GM23338 (cell line): Measurements from ENCODE around the gene MYL5. TPM values are rescaled to one million over a fixed set of nuclear protein-coding genes. Genes with fewer than 3 reads are reported as not detected.

Source experiments
- ATAC-seq: fragments of 200-7000 bp; cut with Tn5 transposase; 3 replicates; pipeline ENCODE4 v1.9.1; 2020
- DNase-seq: peaks from one replicate; pipeline ENCODE4 v3.0.0-alpha.2; 2015; ENCODE audit warnings: low spot score
- H2AFZ ChIP-seq: fragments of 200-600 bp; sonication (generic); 2 replicates; pipeline ENCODE4 v1.8.0; 2016; ENCODE audit warnings: antibody characterized with exemption, mild to moderate bottlenecking, moderate library complexity
- H3F3A ChIP-seq: fragments of 200-600 bp; sonication (generic); replicated peaks from 2 replicates; pipeline ENCODE4 v1.8.0; 2017; ENCODE audit warnings: antibody characterized with exemption, mixed run types, low read depth
- H3K27ac ChIP-seq: fragments of 200-600 bp; sonication (generic); 2 replicates; pipeline ENCODE4 v1.6.1; 2016; ENCODE audit warnings: low read depth
- H3K27me3 ChIP-seq: fragments of 200-600 bp; sonication (generic); 2 replicates; pipeline ENCODE4 v1.8.0; 2016; ENCODE audit warnings: mild to moderate bottlenecking, mixed run types, moderate library complexity; ENCODE audit not compliant: insufficient read depth
- H3K36me3 ChIP-seq: fragments of 200-600 bp; sonication (generic); 2 replicates; pipeline ENCODE4 v1.8.0; 2016; ENCODE audit warnings: mild to moderate bottlenecking; ENCODE audit not compliant: insufficient read depth
- H3K4me1 ChIP-seq: fragments of 200-600 bp; sonication (generic); 2 replicates; pipeline ENCODE4 v1.8.0; 2016; ENCODE audit warnings: mild to moderate bottlenecking, moderate library complexity; ENCODE audit not compliant: insufficient read depth
- H3K4me2 ChIP-seq: fragments of 200-600 bp; sonication (generic); 2 replicates; pipeline ENCODE4 v1.7.1; 2017; ENCODE audit warnings: mixed run types
- H3K4me3 ChIP-seq: fragments of 200-600 bp; sonication (generic); 2 replicates; pipeline ENCODE4 v1.6.1; 2016; ENCODE audit warnings: mixed run types
- H3K79me2 ChIP-seq: fragments of 200-600 bp; sonication (generic); replicated peaks from 2 replicates; pipeline ENCODE4 v1.8.0; 2017; ENCODE audit warnings: mild to moderate bottlenecking; ENCODE audit not compliant: insufficient read depth
- H3K9me2 ChIP-seq: fragments of 200-600 bp; sonication (generic); 2 replicates; pipeline ENCODE4 v1.8.0; 2017; ENCODE audit not compliant: insufficient read depth
- H4K20me1 ChIP-seq: fragments of 200-600 bp; sonication (generic); replicated peaks from 2 replicates; pipeline ENCODE4 v1.8.0; 2017; ENCODE audit warnings: mild to moderate bottlenecking; ENCODE audit not compliant: insufficient read depth
- H3K27ac Mint-ChIP-seq: 2 replicates; pipeline ENCODE4 v1.8.0; 2020; ENCODE audit warnings: inconsistent platforms, mild to moderate bottlenecking, moderate library complexity, mixed read lengths
- H3K27me3 Mint-ChIP-seq: 3 replicates; pipeline ENCODE4 v1.8.0; 2022; ENCODE audit warnings: low read depth, mild to moderate bottlenecking, moderate library complexity, mixed read lengths, inconsistent platforms; ENCODE audit not compliant: insufficient read depth, poor library complexity
- H3K36me3 Mint-ChIP-seq: 3 replicates; pipeline ENCODE4 v1.8.0; 2021; ENCODE audit warnings: low read depth, mild to moderate bottlenecking, inconsistent platforms, moderate library complexity, mixed read lengths
- H3K4me1 Mint-ChIP-seq: 3 replicates; pipeline ENCODE4 v1.8.0; 2020; ENCODE audit warnings: mild to moderate bottlenecking, inconsistent platforms, mixed read lengths
- H3K4me3 Mint-ChIP-seq: 3 replicates; pipeline ENCODE4 v1.8.0; 2021; ENCODE audit warnings: moderate library complexity, mild to moderate bottlenecking, inconsistent platforms, mixed read lengths
- H3K9me3 Mint-ChIP-seq: 3 replicates; pipeline ENCODE4 v1.8.0; 2020; ENCODE audit warnings: moderate library complexity, mild to moderate bottlenecking, inconsistent platforms, mixed read lengths
- CREB1 ChIP-seq: fragments of 250-450 bp; sonication (Bioruptor Pico); IDR thresholded peaks from 2 replicates; pipeline ENCODE4 v1.5.0; 2020; ENCODE audit warnings: low read depth, mild to moderate bottlenecking, moderate library complexity
- ETS1 ChIP-seq: IDR thresholded peaks from 2 replicates; pipeline ENCODE4 v1.6.1; 2016; ENCODE audit warnings: antibody characterized with exemption
- EZH2 ChIP-seq: fragments of 200-600 bp; sonication (generic); IDR thresholded peaks from one replicate; pipeline ENCODE4 v1.8.0; 2017; ENCODE audit warnings: antibody characterized with exemption, mild to moderate bottlenecking, low read depth; ENCODE audit not compliant: unreplicated experiment
- EZH2phosphoT487 ChIP-seq: fragments of 200-600 bp; sonication (generic); IDR thresholded peaks from one replicate; pipeline ENCODE4 v1.8.1; 2018; ENCODE audit warnings: antibody characterized with exemption; ENCODE audit not compliant: unreplicated experiment
- JUNB ChIP-seq: IDR thresholded peaks from one replicate; pipeline ENCODE4 v1.6.1; 2016; ENCODE audit warnings: antibody characterized with exemption; ENCODE audit not compliant: unreplicated experiment
- NANOG ChIP-seq: IDR thresholded peaks from 2 replicates; pipeline ENCODE4 v1.6.1; 2016; ENCODE audit warnings: antibody characterized with exemption, borderline replicate concordance
- POLR2AphosphoS5 ChIP-seq: IDR thresholded peaks from 2 replicates; pipeline ENCODE4 v1.6.1; 2016; ENCODE audit warnings: antibody characterized with exemption, low read depth
- REST ChIP-seq: IDR thresholded peaks from one replicate; pipeline ENCODE4 v1.6.1; 2018; ENCODE audit warnings: antibody characterized with exemption; ENCODE audit not compliant: unreplicated experiment
- ZNF114 ChIP-seq: fragments of 250-450 bp; sonication (Bioruptor Pico); IDR thresholded peaks from 2 replicates; pipeline ENCODE4 v1.5.0; 2020; ENCODE audit warnings: mild to moderate bottlenecking, moderate library complexity
- ZNF331 ChIP-seq: fragments of 250-450 bp; sonication (Bioruptor Pico); IDR thresholded peaks from 2 replicates; pipeline ENCODE4 v1.5.0; 2020; ENCODE audit warnings: low read depth, mild to moderate bottlenecking, moderate library complexity
- ZNF462 ChIP-seq: fragments of 250-450 bp; sonication (Bioruptor Pico); IDR thresholded peaks from 2 replicates; pipeline ENCODE4 v1.5.0; 2020; ENCODE audit warnings: mild to moderate bottlenecking, moderate library complexity
- polyA plus RNA-seq: library from polyadenylated mRNA; unstranded; fragments of >200 nt; fragmentation: Nextera tagmentation; extraction: Ambion mirVana; gene quantifications from 2 replicates; pipeline ENCODE4 v1.2.1, GENCODE V29; 2016
- total RNA-seq: library from RNA; depleted of rRNA; stranded (reverse); fragments of >200 nt; shearing (Covaris generic); gene quantifications from 2 replicates; pipeline ENCODE4 v1.2.3, GENCODE V29; 2014

Gene MYL5
- total and polyA plus RNA-seq, 2 experiments from 2014 or later, result 3.0 to 4.4 TPM

GRCh38 chr4:630656-631055 lies 43.7 kb upstream of the MYL5 start:
- Mint-ChIP-seq H3K27me3 (peaks cover 24% of the 10 kb centered on the region), H3K4me1 (no peaks in the 10 kb centered on the region; the same call in 2 of the 3 replicates), H3K4me3 (no peak overlapping the region), H3K27ac (no peak overlapping the region), H3K9me3 (peaks cover 21% of the 10 kb centered on the region), H3K36me3 (peaks cover 8% of the 10 kb centered on the region; the same call in 1 of the 3 replicates)
- H3K79me2 ChIP-seq, result no peaks in the 10 kb centered on the region
- no peaks in the 10 kb centered on the region for H4K20me1 ChIP-seq
- H3K36me3 ChIP-seq, result no peaks in the 10 kb centered on the region
- H3K9me2 ChIP-seq, result no peaks in the 10 kb centered on the region
- H3K4me2 ChIP-seq, result no peak overlapping the region
- H2AFZ ChIP-seq, result no peak overlapping the region
- no peaks in the 10 kb centered on the region for H3K4me1 ChIP-seq
- H3K4me3 ChIP-seq, result no peak overlapping the region
- DNase-seq (no peak), ATAC-seq (no peak)
- no peak overlapping the region for H3K27ac ChIP-seq
- no peaks in the 10 kb centered on the region for H3F3A ChIP-seq
- no peak for TF ChIP-seq ZNF331 (CRISPR knock-in tag)
- TF ChIP-seq EZH2phosphoT487, result no peak
- TF ChIP-seq EZH2, result no peak
- no peaks in the 10 kb centered on the region for H3K27me3 ChIP-seq

GRCh38 chr4:632196-632790 lies 42.0 kb upstream of the MYL5 start:
- peaks cover 8% of the 10 kb centered on the region; the same call in 1 of the 3 replicates for H3K36me3 Mint-ChIP-seq
- peaks cover 21% of the 10 kb centered on the region for H3K27me3 Mint-ChIP-seq
- Histone ChIP-seq H3K27me3 (no peaks in the 10 kb centered on the region), H3K79me2 (no peaks in the 10 kb centered on the region), H3K4me3 (no peak overlapping the region), H3F3A (no peaks in the 10 kb centered on the region), H3K27ac (no peak overlapping the region), H3K9me2 (no peaks in the 10 kb centered on the region), H3K4me1 (no peaks in the 10 kb centered on the region), H4K20me1 (no peaks in the 10 kb centered on the region), H3K36me3 (no peaks in the 10 kb centered on the region), H3K4me2 (no peak overlapping the region), H2AFZ (no peak overlapping the region)
- no peak overlapping the region for H3K27ac Mint-ChIP-seq
- peaks cover 21% of the 10 kb centered on the region for H3K9me3 Mint-ChIP-seq
- H3K4me1 Mint-ChIP-seq, result no peaks in the 10 kb centered on the region; the same call in 2 of the 3 replicates
- ATAC-seq (no peak), DNase-seq (no peak)
- H3K4me3 Mint-ChIP-seq, result no peak overlapping the region
- no peak for TF ChIP-seq ZNF114 (CRISPR knock-in tag)
- TF ChIP-seq REST, result no peak
- no peak for TF ChIP-seq JUNB
- TF ChIP-seq POLR2AphosphoS5, result no peak
- no peak for TF ChIP-seq ETS1
- TF ChIP-seq EZH2, result no peak
- TF ChIP-seq NANOG, result no peak
- TF ChIP-seq EZH2phosphoT487, result no peak
- TF ChIP-seq CREB1 (CRISPR knock-in tag), result no peak
- TF ChIP-seq ZNF462 (CRISPR knock-in tag), result no peak
- no peak for TF ChIP-seq ZNF331 (CRISPR knock-in tag)
